ENCODE measurements around the gene IFRD1. TPM values are rescaled to one million over a fixed set of nuclear protein-coding genes. Genes with fewer than 3 reads are reported as not detected.
"Not testable (repeated sequence)": the region's sequence is repeated elsewhere in the genome, so short reads cannot be mapped to it uniquely, and the experiment has no call there.

The IFRD1 gene
- polyA plus RNA-seq, 4 donors: 29.8 to 49.6 (median 39.8) TPM

DNA sequence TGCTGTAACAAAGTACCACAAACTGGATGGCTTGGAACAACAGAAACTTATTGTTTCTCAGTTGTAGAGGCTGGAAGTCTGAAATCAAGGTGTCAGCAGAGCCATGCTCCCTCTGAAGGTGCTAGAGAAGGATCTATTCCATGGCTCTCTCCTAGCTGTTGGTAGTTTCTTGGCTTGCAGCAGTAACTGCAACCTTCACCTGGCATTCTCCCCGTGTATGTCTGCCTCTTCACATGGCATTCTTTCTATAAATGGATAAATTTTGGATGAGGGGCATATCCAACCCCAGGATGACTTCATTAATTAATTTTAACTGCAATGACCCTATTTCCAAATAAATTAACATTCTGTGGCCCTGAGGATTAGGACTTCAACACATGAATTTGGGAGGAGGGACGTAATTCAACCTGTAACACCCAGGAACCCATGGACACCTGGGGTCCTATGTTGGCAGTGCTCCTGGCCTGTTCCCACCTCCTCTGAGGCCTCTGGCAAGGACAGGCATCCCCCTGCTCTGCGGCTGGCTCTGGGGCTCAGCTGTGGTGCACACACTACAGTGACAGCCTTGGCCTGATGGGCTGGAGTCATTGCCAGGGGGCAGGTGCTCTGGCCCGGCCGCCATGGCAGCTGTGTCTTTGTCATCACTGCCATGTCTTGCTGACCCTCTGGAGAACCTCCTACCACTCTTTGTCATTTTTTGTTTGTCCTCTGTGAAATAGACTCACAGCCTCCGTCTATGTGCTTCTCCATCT is 61.4 kb downstream of the IFRD1 start:
- DNase-seq (ENCODE audit: low read depth in 4 of 4, low spot score in 2 of 4): no peak

DNA sequence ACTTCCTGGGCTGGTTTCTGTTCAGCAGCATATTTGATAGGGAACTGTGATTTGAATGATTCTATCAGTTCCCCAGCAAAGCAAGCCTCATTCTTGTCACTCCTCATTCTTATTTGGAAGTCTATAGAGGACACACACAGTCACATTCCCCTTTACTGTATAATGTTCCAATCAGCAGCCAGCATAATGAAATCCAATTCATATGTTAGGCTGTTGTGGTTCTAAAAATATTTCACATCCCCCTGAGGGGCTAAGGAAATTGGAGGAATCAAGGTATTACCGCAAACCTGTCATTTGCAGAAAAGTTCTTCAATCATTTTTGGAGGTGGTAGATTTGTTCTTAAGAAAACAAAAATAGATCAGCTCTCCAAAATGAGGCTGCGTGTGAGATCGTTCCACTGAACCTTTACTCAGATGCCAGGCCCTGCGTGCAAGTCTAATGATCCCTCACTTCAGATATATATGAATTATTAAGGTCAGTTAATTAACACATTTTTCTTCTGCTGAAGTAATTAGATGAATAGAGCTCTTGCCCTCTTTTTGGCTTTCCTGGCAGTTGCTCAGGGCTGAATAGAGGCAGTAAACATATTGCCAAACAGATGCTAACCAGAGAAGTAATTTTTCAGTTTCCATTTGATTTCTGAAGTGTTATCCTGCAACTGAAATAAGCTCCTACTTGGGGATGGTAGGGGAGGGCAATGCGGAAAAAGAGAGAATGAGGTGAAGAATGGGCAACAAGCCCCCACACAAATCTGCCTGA is 62.4 kb downstream of the IFRD1 start:
- no peak for DNase-seq (ENCODE audit: low read depth in 4 of 4, low spot score in 2 of 4)

DNA sequence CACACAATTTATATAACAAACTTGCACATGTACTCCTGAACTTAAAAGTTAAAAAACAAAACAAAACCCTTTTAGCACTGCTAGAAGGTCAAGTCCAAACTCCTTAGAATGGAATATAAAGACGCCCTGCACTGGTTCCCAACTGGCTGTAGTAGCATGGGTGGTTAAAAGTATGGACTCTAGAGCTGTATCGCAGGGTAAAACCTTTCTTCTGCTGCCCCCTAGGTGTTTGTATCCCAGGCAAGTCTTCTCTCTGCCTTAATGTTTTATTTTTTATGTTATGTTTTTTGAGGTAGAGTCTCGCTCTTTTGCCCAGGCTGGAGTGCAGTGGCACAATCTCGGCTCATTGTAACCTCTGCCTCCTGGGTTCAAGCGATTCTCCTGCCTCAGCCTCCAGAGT is 65.7 kb downstream of the IFRD1 start:
- DNase-seq (ENCODE audit: low read depth in 4 of 4, low spot score in 2 of 4): no peak

DNA sequence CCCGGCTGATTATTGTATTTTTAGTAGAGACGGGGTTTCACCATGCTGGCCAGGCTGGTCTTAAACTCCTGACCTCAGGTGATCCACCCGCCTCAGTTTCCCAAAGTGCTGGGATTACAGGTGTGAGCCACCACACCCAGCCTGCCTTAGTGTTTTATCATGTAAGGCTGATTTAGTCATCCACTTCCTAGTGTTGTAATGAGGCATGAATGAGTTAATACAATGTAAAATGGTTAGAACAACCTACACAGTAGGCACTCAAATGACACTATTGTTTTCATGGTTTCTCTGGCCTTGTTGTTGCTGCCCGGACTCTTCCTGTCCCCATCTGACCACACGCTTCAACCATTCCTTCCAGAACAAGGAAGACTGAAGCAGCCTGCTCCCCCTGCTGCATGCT is 66.2 kb downstream of the IFRD1 start:
- DNase-seq (ENCODE audit: low read depth in 4 of 4, low spot score in 2 of 4): not testable (repeated sequence)

DNA sequence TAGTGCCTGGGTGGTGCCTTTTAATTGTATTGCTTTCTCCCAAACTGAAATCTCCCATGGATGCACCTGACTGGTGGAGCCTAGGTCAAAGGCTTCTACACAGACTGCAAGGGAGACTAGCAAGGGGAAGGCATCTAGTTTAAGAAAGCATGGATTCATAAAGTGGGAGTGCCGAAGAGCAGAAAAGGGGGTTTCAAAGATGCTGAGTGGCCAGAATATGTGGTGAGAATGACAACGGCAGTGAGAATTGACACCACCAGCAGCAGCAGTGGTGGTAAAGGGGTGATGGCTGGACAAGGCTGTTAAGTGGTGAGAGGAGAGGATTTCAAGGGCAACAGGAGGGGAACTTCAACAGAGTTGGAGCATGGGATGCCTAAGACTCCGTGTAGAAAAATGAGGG is 67.2 kb downstream of the IFRD1 start:
- DNase-seq (ENCODE audit: low read depth in 4 of 4, low spot score in 2 of 4): no peak

DNA sequence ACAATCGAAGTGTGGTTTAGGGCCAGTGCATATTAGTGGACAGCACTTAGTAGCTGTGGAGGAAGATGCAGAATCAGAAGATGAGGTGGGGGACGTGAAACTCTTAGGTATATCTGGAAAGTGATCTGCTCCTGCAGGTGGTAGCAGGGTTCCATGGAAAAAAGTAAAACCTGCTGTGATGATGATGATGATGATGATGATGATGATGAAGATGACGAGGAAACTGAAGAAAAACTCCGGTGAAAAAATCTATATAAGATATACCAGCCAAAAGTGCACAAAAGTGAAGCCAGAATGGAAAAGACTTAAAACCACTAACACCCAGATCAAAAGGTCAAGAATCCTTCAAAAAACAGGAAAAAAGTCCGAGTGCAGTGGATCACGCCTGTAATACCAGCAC is 70.5 kb downstream of the IFRD1 start:
- no peak for DNase-seq (ENCODE audit: low read depth in 4 of 4, low spot score in 2 of 4)

DNA sequence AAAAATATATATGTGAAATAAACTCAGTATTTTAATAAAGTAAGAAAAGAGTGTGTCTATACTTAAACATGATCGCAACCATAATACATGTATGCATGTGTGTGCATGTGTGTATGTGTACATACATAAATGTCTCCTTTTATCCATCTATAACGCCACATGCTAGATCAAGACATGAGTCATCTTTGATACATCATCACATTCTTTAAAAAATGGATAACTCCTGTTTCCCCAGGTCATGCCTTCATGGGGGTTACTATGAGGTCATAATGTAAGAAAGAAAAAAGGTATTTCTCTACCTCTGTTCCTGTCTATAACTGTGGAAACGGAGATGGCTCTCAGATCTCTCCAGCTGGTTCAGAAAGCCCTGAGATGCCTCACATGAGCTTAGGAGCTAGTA is 71.7 kb downstream of the IFRD1 start:
- DNase-seq (ENCODE audit: low read depth in 4 of 4, low spot score in 2 of 4): no peak

DNA sequence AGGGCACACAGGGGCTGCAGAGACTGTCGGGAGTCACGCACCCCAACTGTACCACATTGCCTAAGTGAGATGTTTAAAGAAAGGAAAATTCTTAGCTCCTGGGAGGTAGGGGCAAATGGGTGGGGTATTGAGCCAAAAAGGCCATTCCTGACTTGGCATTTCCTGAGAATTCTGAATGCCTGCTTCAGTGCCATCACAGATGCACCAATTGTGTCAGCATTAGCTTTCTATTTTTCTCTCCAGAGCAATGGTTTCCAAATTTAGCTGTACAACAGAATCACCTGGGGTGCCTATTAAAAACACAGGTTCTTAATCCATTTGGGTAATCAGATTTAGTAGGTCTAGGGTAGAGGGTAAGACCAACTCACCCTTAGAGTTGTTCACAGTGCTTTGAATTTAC is 73.6 kb downstream of the IFRD1 start:
- no peak for DNase-seq (ENCODE audit: low read depth in 4 of 4, low spot score in 2 of 4)

Other genes with a start within 250 kb of the IFRD1 start
- gene DOCK4, start 244.1 kb upstream of the IFRD1 start, polyA plus RNA-seq (ENCODE audit: insufficient read length in 4 of 4): 10 to 100 TPM; 16.9 to 29.9 (median 21.1) TPM
- 10 to 100 TPM; 30.3 to 40.8 (median 36.5) TPM for gene ZNF277, start 243.8 kb upstream of the IFRD1 start, polyA plus RNA-seq (ENCODE audit: insufficient read length in 4 of 4)
- 1 to 10 TPM; 1.6 to 5.7 (median 3.4) TPM for gene LSMEM1, start 30.5 kb downstream of the IFRD1 start, polyA plus RNA-seq (ENCODE audit: insufficient read length in 4 of 4)

All from left renal cortex interstitium (tissue), 4 donors.